Activated naive CD4-positive, alpha-beta T cell treated with Interleukin-2 at 50 U/mL for 16 hours (primary cell): ENCODE data around the gene LEFTY2.

Experiments
- DNase-seq: peaks from one replicate; pipeline ENCODE4 v3.0.0-alpha.2; 2020

The LEFTY2 gene

DNA sequence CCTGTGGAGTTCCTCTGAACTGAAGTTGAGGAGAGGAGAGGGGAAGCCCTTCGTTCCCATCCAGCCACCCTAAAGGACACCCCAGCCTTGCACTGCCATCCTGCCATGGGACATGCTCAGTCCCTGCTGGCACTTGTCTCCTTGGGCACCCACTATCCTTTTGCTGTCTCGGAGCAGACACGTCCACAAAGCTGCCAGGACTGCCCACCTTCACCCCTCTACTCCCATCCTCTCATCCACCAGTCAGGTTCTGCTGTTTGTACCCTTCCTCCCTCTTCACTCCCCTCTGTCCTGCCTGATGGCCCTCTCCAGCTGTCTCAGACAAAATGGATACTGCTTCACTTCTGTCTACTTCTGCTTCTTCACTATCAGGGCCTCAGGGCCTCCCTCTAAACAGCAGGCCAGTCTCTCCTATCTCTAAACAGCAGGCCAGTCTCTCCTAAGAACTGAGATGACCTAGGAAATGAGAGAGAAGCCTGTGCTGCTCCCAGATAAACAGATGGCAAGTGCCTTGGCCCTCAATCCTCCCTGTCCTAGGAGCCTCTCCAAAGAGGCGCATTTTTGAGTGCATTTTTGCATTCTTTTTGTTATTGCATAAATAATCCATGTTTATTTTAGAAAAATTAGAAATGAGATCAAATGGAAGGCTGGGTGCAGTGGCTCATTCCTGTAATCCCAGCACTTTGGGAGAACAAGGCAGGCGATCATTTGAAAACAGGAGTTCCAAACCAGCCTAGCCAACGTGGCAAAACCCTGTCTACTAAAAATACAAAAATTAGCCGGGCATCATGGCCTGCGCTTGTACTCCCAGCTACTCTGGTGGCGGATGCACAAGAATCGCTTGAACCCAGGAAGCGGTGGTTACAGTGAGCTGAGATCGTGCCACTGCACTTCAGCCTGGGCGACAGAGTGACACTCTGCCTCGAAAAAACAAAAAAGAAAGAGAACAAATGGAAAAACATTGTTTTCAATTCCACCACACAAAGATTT is 12.5 kb downstream of the LEFTY2 start:
- no peak for DNase-seq

DNA sequence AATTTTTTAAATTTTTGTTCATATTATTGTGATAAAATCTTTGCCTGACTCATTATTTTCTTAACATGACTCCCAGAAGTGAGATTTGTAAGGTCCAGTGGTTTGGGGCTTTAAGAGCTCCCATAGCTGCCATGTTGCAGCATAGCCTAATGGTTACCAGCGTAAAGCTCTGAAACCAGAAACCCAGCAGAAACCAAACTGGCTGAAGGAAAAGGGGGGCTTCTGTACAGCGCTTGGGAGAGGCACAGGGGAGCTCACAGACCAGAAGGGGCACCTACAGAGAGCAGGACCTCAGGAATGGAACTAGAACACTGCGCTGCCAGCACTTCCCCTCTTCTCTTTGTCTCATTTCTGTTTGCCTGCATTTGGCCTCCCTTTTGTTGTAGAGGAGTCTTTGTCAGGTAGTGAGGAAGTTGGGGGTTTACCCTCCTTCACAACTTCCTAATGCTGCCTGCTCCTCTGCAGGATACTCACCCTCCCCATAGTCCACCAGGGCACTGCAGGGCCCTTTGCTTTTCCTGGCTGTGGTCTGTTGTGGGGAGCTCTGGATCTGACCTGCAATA is 14.4 kb downstream of the LEFTY2 start:
- DNase-seq, result no peak

DNA sequence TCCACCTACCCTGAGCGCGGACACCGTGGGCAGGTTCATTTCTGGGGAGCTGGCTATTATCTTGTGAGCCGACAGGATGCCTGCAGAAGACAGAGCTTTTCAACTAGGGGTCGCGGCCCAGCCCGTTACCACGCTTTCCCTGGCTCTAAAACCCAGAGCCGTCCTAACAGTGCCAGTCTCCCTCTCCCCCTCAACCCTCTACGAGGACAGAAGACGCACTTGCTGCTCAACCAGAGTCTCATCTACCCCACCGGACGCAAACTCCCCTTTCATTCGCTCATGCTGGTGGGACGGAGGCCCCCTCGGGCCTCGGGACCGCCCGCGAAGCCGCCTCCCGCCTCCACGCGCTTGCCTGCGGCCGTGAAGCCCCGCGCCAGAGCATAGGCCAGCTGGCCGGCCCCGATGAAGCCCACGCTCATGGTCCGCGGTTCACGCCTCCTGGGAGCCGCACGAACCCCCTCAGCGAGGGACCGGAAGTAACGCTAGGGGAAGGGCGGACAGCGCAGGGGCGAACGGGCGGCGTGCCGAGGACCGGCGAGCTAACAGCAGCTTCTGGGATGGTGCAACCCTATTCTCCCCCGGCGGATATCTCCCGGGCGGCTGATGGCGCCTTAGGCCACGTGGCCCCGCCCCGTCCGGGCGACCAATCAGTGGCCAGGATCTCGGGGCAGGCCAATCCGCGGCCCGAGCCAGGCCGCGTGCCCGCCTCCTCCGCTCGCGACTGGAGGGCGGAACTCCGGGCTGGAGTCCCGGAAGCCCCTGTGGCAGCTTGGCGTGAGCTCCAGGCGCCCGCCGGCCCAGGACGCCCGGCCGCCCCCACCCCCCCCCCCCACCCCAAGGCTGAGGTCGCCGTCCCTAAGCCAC is 17.1 kb downstream of the LEFTY2 start, which contains the start of gene PYCR2:
Gene PYCR2, minus strand, starts transcription at position 559 of the 864 bp plus-strand sequence. Its CDS starts 140 bp downstream, at position 419.
- peak; percentile 96 for DNase-seq

DNA sequence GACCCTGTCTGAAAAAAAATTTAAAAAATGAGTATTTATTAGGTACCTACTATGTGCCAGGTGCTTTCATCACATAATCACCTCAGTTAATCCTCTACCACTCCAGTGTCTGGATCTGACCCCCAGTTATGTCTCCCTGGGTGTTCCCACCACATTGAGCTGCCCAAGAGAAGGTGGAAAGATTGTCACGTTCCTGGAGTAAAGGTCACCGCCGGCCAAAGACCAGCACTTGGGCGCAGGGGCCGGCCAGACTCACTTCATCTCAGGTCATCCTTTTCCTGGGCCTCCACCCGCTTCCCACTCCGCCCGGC is 17.7 kb downstream of the LEFTY2 start:
- no peak for DNase-seq

DNA sequence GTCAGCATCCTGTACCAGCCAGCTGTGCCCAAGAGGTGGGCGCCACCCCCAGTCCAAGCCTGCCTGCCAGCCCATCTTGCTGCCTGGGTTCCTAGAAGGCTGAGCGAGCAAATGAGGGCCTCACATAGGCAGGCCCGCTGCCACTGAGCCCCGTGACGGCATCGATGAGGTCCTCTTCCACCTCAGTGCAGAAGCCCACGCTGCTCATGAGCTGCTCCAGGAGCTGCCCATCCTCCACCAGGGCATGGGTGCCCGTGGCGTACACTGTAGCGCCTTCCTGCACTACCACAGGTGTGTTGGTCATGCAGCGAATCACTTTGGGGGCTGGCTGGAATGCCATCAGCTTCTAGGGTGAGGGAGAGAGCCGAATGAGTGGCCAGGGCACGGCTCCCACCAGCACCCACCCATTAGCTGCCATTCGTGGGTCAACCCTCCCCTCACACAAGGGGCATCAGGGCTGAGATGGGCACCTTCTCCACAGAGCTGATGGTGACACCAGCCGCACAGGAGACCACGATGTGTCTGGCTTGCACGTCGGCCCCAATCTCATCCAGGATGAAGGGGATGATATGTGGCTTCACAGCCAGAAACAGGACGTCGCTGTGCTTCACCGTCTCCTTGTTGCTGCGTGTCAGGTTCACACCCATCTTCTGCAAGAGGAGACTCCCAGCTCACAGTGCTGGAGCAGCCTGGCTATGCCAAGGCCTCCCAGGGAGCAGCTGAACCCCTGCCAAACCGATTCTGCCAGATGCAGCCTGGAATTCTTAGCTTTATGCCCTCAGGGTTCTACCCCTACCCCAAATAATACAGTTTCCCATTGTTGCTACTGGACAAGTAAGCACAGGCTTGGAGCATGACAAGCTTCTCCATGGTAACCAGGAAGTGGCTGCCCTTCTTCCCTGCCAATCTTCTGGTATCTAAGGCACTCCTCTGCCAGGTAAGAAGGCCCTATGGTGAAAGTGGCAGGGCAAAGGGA is 19.0 kb downstream of the LEFTY2 start:
- DNase-seq, result no peak

DNA sequence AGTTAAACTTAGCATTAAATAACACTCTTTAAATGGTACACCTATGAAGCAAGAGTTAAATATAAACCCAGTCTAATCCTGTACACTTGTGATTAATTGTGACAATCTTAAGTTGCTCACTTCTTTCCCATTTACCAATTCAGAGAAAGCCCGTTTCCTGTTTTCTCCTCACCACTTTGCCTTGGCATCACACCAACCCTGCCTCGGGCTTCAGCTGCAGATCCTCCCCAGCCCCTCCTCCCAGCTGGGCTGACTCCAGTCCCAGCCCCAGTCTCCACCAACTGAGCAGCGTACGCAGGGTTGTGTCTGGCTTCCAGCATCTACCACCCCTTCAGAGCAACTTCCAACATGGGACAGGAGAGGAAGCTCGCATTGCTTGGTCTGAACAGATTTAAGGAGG is 21.1 kb downstream of the LEFTY2 start:
- no peak for DNase-seq

DNA sequence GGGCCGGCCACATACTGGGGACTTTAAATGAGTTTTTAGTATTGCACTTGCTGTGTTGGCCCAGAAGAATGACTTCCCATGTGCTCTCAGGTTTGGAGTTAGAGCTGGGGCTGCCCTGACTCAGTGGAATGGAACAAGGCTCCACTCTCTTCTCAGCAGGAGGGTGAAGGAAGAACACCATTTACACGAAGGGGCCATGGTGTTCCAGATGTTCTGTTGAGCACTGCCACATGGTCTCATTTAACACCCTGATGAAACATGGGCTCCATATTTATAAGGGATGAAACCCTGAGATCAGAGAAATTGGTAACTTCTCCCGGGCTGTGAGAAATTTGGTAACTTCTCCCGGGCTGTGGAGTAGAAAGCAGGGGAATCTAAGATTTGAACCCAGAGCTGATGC is 22.7 kb downstream of the LEFTY2 start:
- no peak for DNase-seq

DNA sequence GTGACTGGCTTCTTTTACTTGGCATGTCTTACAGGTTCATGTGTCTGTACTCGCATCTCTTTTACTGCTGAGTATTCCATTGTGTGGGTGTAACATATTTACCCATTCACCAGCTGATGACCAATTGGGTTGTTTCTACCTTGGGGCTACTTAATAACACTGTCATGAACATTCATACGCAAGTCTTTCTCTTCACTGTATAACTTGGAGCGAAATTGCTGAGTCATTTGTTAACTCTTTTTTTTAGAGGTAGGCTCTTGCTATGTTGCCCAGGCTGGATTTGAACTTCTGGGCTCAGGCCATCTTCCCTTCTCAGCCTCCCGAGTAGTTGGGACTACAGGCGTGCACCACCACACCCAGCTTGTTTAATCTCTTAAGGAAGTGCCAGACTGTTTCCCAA is 23.5 kb downstream of the LEFTY2 start:
- no peak for DNase-seq

DNA sequence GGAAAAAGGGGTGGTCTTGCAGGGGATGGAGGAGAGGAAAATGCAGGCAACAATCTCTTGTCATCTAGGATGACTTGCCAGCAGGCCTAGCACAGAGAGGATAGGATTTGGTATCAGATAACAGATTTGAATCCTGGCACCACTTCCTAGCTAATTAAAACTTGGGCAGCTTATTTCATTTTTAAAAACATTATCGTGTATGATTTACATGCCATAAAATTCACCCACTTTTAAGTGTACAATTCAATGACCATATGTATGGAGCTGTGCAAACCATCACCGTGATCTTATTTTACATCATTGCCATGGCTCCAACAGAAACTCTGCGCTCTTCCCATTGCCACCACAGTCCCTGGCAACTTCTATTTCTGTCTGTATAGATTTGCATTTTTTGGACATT is 23.9 kb downstream of the LEFTY2 start:
- no peak for DNase-seq

DNA sequence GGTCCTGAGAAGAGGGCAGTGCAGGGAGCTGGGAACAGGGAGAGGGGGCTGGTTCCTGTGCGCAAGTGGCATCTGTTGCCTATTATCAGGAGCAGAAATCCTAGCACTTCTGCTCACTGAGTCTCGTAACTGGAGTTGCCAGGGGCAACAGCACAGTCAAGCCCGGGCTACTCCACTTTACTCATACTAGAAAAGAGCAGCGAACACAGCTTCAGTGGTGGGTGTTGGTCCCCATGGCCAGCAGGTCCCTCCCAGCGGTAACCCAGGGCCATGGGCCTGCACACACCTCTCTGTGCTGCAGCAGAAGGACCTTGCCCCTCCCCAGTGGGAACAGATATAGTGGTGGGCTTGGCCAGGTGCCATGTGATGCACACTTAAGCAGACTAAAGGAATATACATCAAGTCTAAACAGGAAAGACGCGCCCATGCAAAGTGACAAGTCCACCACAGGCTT is 25.5 kb downstream of the LEFTY2 start:
- DNase-seq, result no peak

DNA sequence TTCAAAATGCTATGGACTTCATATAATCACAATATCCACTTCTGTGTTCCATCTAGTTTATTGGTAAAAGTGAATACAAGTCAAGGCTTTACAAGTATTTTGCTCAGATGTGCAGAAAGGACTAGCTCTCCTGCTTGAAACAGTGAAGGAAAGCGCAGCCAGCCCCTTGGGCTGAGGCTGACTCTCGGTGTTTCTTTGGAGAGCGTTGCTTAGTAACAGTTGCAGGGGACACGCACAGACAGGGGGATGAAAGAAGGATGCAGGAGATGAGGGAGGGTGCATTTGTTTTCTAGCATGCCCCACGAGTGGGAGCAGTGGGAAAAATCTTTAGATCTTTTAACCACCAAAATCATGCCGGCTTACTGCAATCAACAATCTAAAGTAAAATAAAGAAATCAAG is 26.1 kb downstream of the LEFTY2 start:
- DNase-seq, result no peak

DNA sequence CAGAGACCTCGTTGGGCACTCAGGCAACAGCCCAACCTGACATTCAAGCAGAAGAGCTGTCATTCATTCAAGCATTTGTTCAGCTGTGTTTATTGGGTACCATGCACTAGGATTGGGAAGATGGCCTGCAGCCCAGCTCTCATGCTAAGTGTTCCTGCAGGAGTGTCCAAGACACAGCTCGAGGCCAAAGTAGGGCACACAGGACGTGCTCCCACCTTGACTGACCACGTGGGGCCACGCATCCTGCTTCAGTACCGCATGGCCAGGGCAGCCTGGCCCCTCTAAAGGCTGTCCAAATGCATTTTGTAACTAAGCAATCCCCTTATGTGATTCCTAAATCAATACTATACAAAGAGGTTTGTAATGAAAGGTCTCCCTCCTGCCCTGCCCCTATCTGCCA is 26.6 kb downstream of the LEFTY2 start:
- DNase-seq, result no peak

DNA sequence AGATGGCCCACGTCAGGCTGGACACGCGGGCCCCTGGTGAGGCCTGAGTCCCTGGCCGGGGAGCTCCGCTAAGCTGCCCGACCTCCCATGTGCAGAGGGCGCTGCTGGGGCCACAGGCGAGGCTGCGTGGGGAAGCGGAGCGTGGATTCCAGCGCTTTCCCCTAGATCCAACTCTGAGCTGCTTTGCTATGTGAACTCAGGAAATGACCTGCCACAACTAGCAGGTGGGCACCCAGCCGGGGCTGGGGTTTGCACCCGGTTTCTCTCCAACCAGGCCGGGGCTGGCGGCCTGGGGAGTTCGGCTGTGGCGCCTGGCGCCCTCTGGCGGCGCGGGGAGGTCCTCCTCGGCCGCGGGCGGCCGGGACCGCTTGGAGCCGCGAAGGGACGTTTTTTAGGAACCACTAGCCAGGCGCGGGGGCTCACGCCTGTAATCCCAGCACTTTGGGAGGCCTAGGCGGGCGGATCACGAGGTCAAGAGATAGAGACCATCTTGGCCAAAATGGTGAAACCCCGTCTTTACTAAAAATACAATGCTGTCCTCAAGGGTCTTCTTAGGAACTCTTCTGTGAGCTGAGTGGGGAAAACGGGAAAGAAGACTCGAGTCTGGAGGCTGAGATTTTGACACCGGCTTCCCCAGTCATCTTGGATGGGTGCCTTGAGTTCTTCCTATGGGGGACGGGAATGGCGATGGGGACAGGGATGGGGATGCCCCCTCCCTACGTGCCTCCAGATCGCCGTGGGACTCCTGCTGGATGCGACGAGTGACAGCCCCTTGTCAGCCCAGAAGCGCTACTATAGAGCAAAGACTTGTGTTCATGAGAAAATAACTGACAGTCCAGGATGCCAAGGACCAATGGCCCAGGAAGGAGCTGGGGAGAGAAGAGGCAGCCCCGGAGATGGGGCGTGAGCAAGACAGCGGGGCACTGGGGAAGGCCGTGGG is 29.6 kb downstream of the LEFTY2 start:
- DNase-seq, result peak; percentile 75

DNA sequence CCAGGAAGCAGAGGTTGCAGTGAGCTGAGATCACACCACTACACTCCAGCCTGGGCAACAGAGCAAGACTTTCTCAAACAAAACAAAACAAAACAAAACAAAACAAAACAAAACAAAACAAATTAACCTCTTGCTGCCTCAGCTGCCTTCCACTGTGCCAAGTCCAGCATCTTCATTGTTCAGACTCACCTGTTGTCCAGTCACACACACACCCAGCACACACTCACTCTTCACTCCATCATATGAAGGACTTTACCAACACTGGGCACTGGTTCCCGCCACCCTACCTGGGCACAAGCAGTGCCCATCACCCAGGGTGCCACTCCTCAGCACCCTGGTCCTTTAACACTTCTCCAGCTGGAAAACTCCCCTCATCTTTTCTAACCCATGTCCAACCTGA is 31.5 kb downstream of the LEFTY2 start:
- DNase-seq, result no peak

DNA sequence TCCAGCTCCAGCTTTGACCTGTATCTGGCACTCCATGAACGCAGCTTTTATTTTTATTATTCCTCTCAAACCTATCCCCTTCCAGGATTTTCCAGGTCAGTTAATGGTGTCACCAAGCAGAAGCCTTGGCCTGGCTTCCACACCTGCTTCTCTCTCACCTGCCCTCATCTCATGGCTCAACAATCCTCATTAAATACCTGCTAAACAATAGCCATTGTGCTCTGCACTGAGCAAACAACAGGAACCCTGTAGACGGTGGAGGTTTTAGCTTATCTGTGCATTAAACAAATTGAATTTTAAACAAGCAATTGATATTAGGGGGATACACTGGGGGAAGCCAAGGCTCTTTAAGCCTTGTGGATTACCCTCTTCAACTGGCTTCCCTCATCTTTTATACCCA is 32.2 kb downstream of the LEFTY2 start:
- no peak for DNase-seq

DNA sequence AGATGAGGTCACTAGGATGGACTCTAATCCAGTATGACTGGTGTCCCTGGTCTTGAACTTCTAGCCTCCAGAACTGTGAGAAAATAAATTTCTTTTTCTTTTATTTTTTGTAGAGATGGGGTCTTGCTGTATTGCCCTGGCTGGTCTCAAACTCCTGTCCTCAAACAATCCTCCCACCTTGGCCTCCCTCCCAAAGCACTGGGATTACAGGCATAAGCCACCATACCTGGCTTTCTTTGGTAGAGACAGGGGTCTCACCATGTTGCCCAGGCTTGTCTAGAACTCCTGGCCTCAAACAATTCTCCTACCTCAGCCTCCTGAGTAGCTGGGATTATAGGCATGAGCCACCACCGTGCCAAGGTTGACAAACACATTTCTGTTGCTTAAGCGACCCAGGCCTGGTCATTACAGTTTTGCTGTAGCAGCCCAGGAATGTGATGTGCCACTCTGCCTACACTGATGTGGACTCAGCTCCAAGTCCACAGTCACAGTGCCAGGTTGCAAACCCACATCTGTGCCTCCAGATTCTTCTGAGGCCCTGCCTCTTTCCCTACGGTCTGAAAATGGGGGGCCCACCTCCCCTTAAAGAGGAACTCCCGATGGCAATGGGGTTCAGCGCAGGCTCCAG is 32.9 kb downstream of the LEFTY2 start:
- no peak for DNase-seq

DNA sequence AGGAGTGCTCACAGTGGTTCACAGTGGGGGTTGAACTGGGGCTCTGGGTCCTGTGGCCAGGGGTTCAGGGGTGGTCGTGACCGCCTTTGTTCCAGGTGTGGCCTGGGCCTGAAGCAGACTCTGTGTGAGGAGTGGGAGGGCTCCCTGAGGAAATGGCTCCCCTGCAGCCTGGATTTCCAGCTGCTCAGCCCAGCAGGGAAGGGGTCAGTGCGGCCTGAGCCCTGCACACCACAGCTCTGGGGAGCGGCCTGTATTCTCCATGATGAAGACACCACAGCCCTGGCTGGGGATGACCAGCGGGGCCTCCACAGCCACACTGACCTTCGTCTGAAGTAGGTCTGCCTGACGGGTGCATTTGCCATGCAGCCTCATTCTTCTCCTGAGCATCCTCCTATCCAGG is 33.7 kb downstream of the LEFTY2 start:
- DNase-seq, result no peak

DNA sequence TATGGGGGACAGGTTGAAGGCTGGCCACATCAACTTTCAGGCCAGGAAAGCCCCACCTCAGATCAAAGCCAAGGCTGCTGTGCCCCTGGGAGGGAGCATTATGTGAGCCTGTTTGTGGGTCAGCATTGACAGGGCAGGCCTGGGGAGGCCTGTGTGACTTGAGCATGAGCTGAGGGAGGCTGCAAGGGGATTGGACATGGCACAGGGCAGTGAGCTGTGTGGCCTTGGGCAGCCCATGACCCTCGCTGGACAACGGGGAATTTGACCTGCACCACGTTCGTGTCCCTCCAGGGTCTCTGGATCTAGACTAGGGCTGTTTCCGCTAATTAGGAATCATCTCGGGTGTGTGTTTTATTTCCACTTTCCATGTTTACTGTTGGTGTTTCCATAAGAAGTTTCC is 34.6 kb downstream of the LEFTY2 start:
- no peak for DNase-seq

DNA sequence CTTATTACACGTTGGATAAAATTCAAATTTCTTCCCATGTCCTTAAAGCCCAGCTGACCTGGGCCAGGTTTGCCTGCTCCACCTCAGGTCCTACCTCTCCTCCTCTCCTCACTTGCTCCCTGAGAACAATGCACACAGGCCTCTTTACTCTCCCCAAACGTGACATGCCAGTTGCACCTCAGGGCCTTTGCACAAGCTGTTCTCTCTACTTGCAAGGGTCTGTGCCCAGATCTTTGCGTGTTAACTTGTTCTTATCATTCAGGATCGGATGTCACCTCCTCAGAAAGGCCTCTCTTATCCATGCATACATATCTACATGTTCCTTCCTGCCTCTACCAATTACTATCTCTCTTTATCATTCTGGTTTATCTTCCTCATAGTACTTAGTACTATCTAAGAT is 37.4 kb downstream of the LEFTY2 start:
- no peak for DNase-seq
